Body of pancreas (tissue), 4 donors: ENCODE measurements around the gene FIBCD1.

Source experiments
- POLR2A ChIP-seq, 3 donors: fragments of 450-650 bp; IDR thresholded peaks; one replicate each; pipeline ENCODE4 v1.6.1; 2016; ENCODE audit warnings: antibody characterized with exemption in 3 of 3, mild to moderate bottlenecking in 2 of 3
- TF ChIP-seq, protein P1 (sequence below), 7 experiments: fragments of 450-650 bp in 4 of 7; fragments of 200-600 bp in 3 of 7; sonication (generic) in 3 of 7; IDR thresholded peaks; one replicate each; pipeline ENCODE4 v1.5.1; 2016 to 2019; ENCODE audit warnings: antibody characterized with exemption in 7 of 7

DNA sequence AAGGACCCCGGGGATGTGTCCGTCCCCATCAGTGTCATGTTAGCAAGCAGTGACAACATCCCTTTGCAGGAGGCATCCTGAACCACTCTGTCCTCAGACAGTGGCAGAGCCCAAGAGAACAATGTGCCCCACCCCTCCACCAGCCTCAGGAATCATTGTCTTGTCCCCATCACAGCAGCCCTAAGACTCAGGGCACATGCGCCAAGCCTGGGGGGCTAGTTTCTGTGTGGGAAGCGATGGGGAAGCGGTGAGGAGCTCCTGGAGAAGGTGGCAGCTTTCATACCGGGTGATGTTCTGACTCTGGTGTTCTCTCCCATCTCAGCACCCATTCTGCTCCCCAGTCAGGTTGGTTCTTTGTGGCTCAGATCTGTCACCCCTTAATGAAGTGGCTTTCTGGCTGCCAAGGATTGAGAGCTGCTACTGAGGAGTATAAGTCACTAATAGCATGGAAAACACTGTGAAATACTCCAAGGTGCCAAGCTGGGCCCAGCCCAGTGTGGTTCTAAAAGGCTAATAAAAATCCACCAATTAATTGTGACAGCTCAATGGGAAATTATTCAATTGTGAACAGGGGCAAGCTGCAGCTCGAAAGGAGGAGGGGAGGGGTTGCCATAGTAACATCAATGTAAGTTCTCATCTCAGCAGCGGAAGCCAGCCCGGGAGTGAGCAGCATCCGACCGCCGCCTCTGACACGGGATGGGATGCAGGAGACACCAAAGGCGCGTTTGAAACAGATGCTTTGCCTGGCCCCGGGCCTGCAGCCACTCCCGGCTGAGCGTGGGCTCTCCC is 47.2 kb downstream of the FIBCD1 start:
- TF ChIP-seq, protein P1, sequence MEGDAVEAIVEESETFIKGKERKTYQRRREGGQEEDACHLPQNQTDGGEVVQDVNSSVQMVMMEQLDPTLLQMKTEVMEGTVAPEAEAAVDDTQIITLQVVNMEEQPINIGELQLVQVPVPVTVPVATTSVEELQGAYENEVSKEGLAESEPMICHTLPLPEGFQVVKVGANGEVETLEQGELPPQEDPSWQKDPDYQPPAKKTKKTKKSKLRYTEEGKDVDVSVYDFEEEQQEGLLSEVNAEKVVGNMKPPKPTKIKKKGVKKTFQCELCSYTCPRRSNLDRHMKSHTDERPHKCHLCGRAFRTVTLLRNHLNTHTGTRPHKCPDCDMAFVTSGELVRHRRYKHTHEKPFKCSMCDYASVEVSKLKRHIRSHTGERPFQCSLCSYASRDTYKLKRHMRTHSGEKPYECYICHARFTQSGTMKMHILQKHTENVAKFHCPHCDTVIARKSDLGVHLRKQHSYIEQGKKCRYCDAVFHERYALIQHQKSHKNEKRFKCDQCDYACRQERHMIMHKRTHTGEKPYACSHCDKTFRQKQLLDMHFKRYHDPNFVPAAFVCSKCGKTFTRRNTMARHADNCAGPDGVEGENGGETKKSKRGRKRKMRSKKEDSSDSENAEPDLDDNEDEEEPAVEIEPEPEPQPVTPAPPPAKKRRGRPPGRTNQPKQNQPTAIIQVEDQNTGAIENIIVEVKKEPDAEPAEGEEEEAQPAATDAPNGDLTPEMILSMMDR (IDR thresholded peaks at IDR 0.05), result no peak
- TF ChIP-seq POLR2A (IDR thresholded peaks at IDR 0.05), result no peak
